ENCODE measurements around the gene CHEK1. TPM values are rescaled to one million over a fixed set of nuclear protein-coding genes. Genes with fewer than 3 reads are reported as not detected.

The CHEK1 gene
- total RNA-seq: 22.0 and 47.6 TPM in 2 replicates

GRCh38 chr11:125624756-125625213 is at the start of gene CHEK1:
CHEK1 (plus strand) TSS chr11:125625163; CDS start chr11:125626769, 1,606 bp downstream.

GRCh38 chr11:125592305-125593113 is 32.5 kb upstream of the CHEK1 start, which contains the start of gene STT3A:
STT3A (plus strand) TSS chr11:125592852; CDS start chr11:125595916, 3,064 bp downstream.

GRCh38 chr11:125680747-125681146 is 55.8 kb downstream of the CHEK1 start, which contains the start of gene ACRV1:
ACRV1 (minus strand) TSS chr11:125680847; CDS start chr11:125680780, 67 bp downstream.

Other genes starting within 250 kb of the CHEK1 start
- gene FEZ1, start 128.9 kb upstream of the CHEK1 start, total RNA-seq: 92.8 and 123 TPM in 2 replicates
- 95.4 and 159 TPM in 2 replicates for gene EI24, start 55.7 kb upstream of the CHEK1 start, total RNA-seq
- 192 and 246 TPM in 2 replicates for gene STT3A, start 32.3 kb upstream of the CHEK1 start, total RNA-seq
- gene ACRV1, start 55.7 kb downstream of the CHEK1 start, total RNA-seq: under 0.01 and 0.15 TPM in 2 replicates
- gene PATE1, start 121.1 kb downstream of the CHEK1 start, total RNA-seq: not detected in 2 replicates
- 0.29 and 0.66 TPM in 2 replicates for gene PATE2, start 153.7 kb downstream of the CHEK1 start, total RNA-seq
- gene PATE3, start 163.0 kb downstream of the CHEK1 start, total RNA-seq: not detected in 2 replicates
- gene PATE4, start 208.2 kb downstream of the CHEK1 start, total RNA-seq: not detected in 2 replicates

Measured in smooth muscle cell of trachea (primary cell).